Measurements from ENCODE around the gene CLIP1.
"Not testable (repeated sequence)": the region's sequence is repeated elsewhere in the genome, so short reads cannot be mapped to it uniquely, and the experiment has no call there.

Gene CLIP1

GRCh38 chr12:122437656-122438121 lies 15.2 kb upstream of the CLIP1 start:
- Histone ChIP-seq H3K9me3 (ENCODE audit: severe bottlenecking) (no peaks in the 10 kb centered on the region), H3K36me3 (no peaks in the 10 kb centered on the region), H3K27me3 (ENCODE audit: insufficient read depth, low read depth, severe bottlenecking) (no peaks in the 10 kb centered on the region), H3K27ac (no peak overlapping the region), H3K4me3 (ENCODE audit: low read depth, low read length) (no peak overlapping the region)
- TF ChIP-seq CTCF (IDR thresholded peaks at IDR 0.05; ENCODE audit: low read depth, low read length): no peak
- no peak for DNase-seq

- H3K4me3 ChIP-seq (ENCODE audit: low read depth, low read length): no peak overlapping the region
- no peak for DNase-seq
These were observed 12.7 kb upstream of the CLIP1 start for GRCh38 chr12:122435186-122435585.

GRCh38 chr12:122429043-122429442 lies 6.6 kb upstream of the CLIP1 start:
- H3K27me3 ChIP-seq (ENCODE audit: insufficient read depth, low read depth, severe bottlenecking); DNase-seq; H3K36me3 ChIP-seq; H3K27ac ChIP-seq; H3K4me3 ChIP-seq (ENCODE audit: low read depth, low read length); H3K9me3 ChIP-seq (ENCODE audit: severe bottlenecking): not testable (repeated sequence)

More at GRCh38 chr12:122435186-122435585, 12.7 kb upstream of the CLIP1 start:
- Histone ChIP-seq H3K9me3 (ENCODE audit: severe bottlenecking) (no peaks in the 10 kb centered on the region), H3K36me3 (no peaks in the 10 kb centered on the region), H3K27me3 (ENCODE audit: insufficient read depth, low read depth, severe bottlenecking) (no peaks in the 10 kb centered on the region), H3K27ac (no peak overlapping the region)
- no peak for TF ChIP-seq CTCF (IDR thresholded peaks at IDR 0.05; ENCODE audit: low read depth, low read length)

GRCh38 chr12:122427403-122427802 lies 4.9 kb upstream of the CLIP1 start:
- TF ChIP-seq CTCF (IDR thresholded peaks at IDR 0.05; ENCODE audit: low read depth, low read length): no peak
- no peak for DNase-seq

GRCh38 chr12:122423258-122424165 lies 1.0 kb upstream of the CLIP1 start:
- Histone ChIP-seq H3K9me3 (ENCODE audit: severe bottlenecking) (no peaks in the 10 kb centered on the region), H3K27me3 (ENCODE audit: insufficient read depth, low read depth, severe bottlenecking) (no peaks in the 10 kb centered on the region), H3K27ac (peak overlapping the region; percentile 97), H3K4me3 (ENCODE audit: low read depth, low read length) (peak overlapping the region; percentile 60), H3K36me3 (peaks cover 5% of the 10 kb centered on the region; the same call in 1 of the 2 replicates)
- peak; percentile 20 for DNase-seq
- no peak for TF ChIP-seq CTCF (IDR thresholded peaks at IDR 0.05; ENCODE audit: low read depth, low read length)

More at GRCh38 chr12:122427403-122427802, 4.9 kb upstream of the CLIP1 start:
- no peaks in the 10 kb centered on the region for H3K36me3 ChIP-seq
- H3K9me3 ChIP-seq (ENCODE audit: severe bottlenecking): no peaks in the 10 kb centered on the region
- H3K27me3 ChIP-seq (ENCODE audit: insufficient read depth, low read depth, severe bottlenecking): no peaks in the 10 kb centered on the region
- H3K4me3 ChIP-seq (ENCODE audit: low read depth, low read length): no peak overlapping the region
- H3K27ac ChIP-seq: no peak overlapping the region

GRCh38 chr12:122422730-122423257 lies 325 bp upstream of the CLIP1 start:
- no peaks in the 10 kb centered on the region for H3K27me3 ChIP-seq (ENCODE audit: insufficient read depth, low read depth, severe bottlenecking)
- H3K4me3 ChIP-seq (ENCODE audit: low read depth, low read length): peak overlapping the region; percentile 60
- TF ChIP-seq CTCF (IDR thresholded peaks at IDR 0.05; ENCODE audit: low read depth, low read length): no peak
- peaks cover 5% of the 10 kb centered on the region; the same call in 1 of the 2 replicates for H3K36me3 ChIP-seq
- H3K27ac ChIP-seq: peak overlapping the region; percentile 97
- no peaks in the 10 kb centered on the region for H3K9me3 ChIP-seq (ENCODE audit: severe bottlenecking)
- DNase-seq: peak; percentile 58

Measured in WERI-Rb-1 (cell line).